GM21390 (cell line): ENCODE measurements around the gene HESX1.

Source experiments
- ATAC-seq: cut with Tn5 transposase; IDR thresholded peaks from one replicate; pipeline ENCODE4 v1.9.1; 2021; ENCODE audit not compliant: unreplicated experiment

Gene HESX1

GRCh38 chr3:57150113-57150581 lies 49.6 kb downstream of the HESX1 start:
- ATAC-seq, result no peak
